Endothelial cell of umbilical vein (primary cell): ENCODE data around the gene KCNH1.

Experiments
- EZH2 ChIP-seq: IDR thresholded peaks from 2 replicates; pipeline ENCODE4 v1.6.1; 2012; ENCODE audit warnings: borderline replicate concordance, low read depth, mild to moderate bottlenecking, moderate library complexity, low read length, inconsistent platforms; ENCODE audit not compliant: severe bottlenecking
- POLR2A ChIP-seq: IDR thresholded peaks from 2 replicates; pipeline ENCODE4 v1.6.1; 2012; ENCODE audit warnings: low read depth, mild to moderate bottlenecking, control low read depth, low read length
- POLR2AphosphoS5 ChIP-seq: IDR thresholded peaks from 2 replicates; pipeline ENCODE4 v1.6.1; 2012; ENCODE audit warnings: low read depth, mild to moderate bottlenecking, control low read depth, low read length, moderate library complexity; ENCODE audit not compliant: insufficient read depth
- TF ChIP-seq, protein P1 (sequence below): IDR thresholded peaks from 2 replicates; pipeline ENCODE4 v1.6.1; 2011; ENCODE audit not compliant: insufficient read depth, insufficient read length
- TF ChIP-seq, protein P2 (sequence below), 2 donors: IDR thresholded peaks; 1 replicate in 1 of 2; 2 replicates in 1 of 2; pipeline ENCODE4 v1.5.1; 2011; ENCODE audit warnings: low read length in 2 of 2, mild to moderate bottlenecking in 2 of 2, moderate library complexity in 2 of 2, control low read depth in 1 of 2, inconsistent platforms in 1 of 2, low read depth in 1 of 2; ENCODE audit not compliant: insufficient read depth in 1 of 2; ENCODE audit errors: extremely low read depth in 1 of 2

DNA sequence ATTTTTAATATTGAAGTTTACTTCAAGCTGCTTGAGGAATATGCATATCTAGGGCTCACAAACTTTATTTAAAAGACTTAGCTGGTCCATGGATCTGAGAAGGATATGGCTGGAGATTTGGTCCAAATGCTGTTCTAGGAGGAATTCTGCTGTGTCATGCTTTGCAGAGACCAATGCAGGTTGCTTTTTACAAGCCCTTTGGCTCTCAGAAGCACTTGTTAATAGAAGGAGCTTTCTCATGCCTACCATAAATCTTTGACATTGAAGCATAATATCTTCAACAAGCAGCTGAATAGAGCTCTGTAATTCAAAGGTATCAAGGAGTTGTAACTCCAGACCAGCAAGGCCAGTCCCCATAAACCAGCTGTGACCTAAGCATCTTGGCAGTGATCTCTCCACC, 506.2 kb downstream of the KCNH1 start:
- TF ChIP-seq, protein P1, sequence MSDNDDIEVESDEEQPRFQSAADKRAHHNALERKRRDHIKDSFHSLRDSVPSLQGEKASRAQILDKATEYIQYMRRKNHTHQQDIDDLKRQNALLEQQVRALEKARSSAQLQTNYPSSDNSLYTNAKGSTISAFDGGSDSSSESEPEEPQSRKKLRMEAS: no peak
- TF ChIP-seq, protein P2, sequence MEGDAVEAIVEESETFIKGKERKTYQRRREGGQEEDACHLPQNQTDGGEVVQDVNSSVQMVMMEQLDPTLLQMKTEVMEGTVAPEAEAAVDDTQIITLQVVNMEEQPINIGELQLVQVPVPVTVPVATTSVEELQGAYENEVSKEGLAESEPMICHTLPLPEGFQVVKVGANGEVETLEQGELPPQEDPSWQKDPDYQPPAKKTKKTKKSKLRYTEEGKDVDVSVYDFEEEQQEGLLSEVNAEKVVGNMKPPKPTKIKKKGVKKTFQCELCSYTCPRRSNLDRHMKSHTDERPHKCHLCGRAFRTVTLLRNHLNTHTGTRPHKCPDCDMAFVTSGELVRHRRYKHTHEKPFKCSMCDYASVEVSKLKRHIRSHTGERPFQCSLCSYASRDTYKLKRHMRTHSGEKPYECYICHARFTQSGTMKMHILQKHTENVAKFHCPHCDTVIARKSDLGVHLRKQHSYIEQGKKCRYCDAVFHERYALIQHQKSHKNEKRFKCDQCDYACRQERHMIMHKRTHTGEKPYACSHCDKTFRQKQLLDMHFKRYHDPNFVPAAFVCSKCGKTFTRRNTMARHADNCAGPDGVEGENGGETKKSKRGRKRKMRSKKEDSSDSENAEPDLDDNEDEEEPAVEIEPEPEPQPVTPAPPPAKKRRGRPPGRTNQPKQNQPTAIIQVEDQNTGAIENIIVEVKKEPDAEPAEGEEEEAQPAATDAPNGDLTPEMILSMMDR (IDR thresholded peaks at IDR 0.05; ENCODE audit: extremely low read depth in 1 of 2, insufficient read depth in 1 of 2, low read depth in 1 of 2, low read length in 2 of 2): no peak
- TF ChIP-seq POLR2AphosphoS5 (no peak), POLR2A (no peak), EZH2 (no peak)
